Nephron (organoid): ENCODE measurements around the gene DLG5.
A peak's percentile ranks its signal among the peaks of the same experiment; 100 is the strongest.

Experiments
- H3K27ac Mint-ChIP-seq, 3 experiments: 2 replicates each; pipeline ENCODE4 v1.8.0; 2020; ENCODE audit warnings: mixed read lengths in 3 of 3, mild to moderate bottlenecking in 2 of 3, moderate library complexity in 1 of 3
- H3K27me3 Mint-ChIP-seq: 2 replicates; pipeline ENCODE4 v1.8.0; 2021; ENCODE audit warnings: low read depth, mild to moderate bottlenecking, moderate library complexity, mixed read lengths
- H3K36me3 Mint-ChIP-seq: 2 replicates; pipeline ENCODE4 v1.8.0; 2020; ENCODE audit warnings: low read depth, mixed read lengths
- H3K4me1 Mint-ChIP-seq: 2 replicates; pipeline ENCODE4 v1.8.0; 2020; ENCODE audit warnings: mixed read lengths
- H3K4me3 Mint-ChIP-seq, 3 experiments: 2 replicates each; pipeline ENCODE4 v1.8.0; 2020; ENCODE audit warnings: mild to moderate bottlenecking in 3 of 3, mixed read lengths in 3 of 3, moderate library complexity in 2 of 3
- H3K9me3 Mint-ChIP-seq: 2 replicates; pipeline ENCODE4 v1.8.0; 2020; ENCODE audit warnings: mixed read lengths
- CTCF ChIP-seq, 3 experiments: fragments of 200-600 bp; sonication (generic); IDR thresholded peaks; one replicate each; pipeline ENCODE4 v1.5.0; 2021; ENCODE audit warnings: antibody characterized with exemption in 3 of 3; ENCODE audit not compliant: unreplicated experiment in 3 of 3

DLG5 gene

GRCh38 chr10:77972148-77972547 is 45.6 kb upstream of the DLG5 start:
- Mint-ChIP-seq H3K9me3 (no peaks in the 10 kb centered on the region), H3K27ac (peak overlapping the region in 1 of 3 experiments; percentile 59), H3K36me3 (peaks cover 13% of the 10 kb centered on the region), H3K4me3 (no peak overlapping the region), H3K4me1 (peaks cover 31% of the 10 kb centered on the region), H3K27me3 (no peaks in the 10 kb centered on the region)
- no peak for TF ChIP-seq CTCF (IDR thresholded peaks at IDR 0.05; ENCODE audit: unreplicated experiment in 3 of 3)

GRCh38 chr10:77971804-77972144 is 45.2 kb upstream of the DLG5 start:
- Mint-ChIP-seq H3K4me3 (no peak overlapping the region), H3K27me3 (no peaks in the 10 kb centered on the region), H3K27ac (peak overlapping the region in 2 of 3 experiments; percentile 88 to 92), H3K4me1 (peaks cover 31% of the 10 kb centered on the region), H3K9me3 (no peaks in the 10 kb centered on the region), H3K36me3 (peaks cover 12% of the 10 kb centered on the region)
- TF ChIP-seq CTCF (IDR thresholded peaks at IDR 0.05; ENCODE audit: unreplicated experiment in 3 of 3) = no peak

GRCh38 chr10:77970869-77971803 is 44.6 kb upstream of the DLG5 start:
- no peaks in the 10 kb centered on the region for H3K27me3 Mint-ChIP-seq
- H3K27ac Mint-ChIP-seq = peak overlapping the region; percentile 85 to 92 (median 88)
- no peak overlapping the region for H3K4me3 Mint-ChIP-seq
- peaks cover 31% of the 10 kb centered on the region for H3K4me1 Mint-ChIP-seq
- H3K36me3 Mint-ChIP-seq = peaks cover 8% of the 10 kb centered on the region
- no peak for TF ChIP-seq CTCF (IDR thresholded peaks at IDR 0.05; ENCODE audit: unreplicated experiment in 3 of 3)
- H3K9me3 Mint-ChIP-seq = no peaks in the 10 kb centered on the region

- TF ChIP-seq CTCF (IDR thresholded peaks at IDR 0.05; ENCODE audit: unreplicated experiment in 3 of 3) = no peak
- Mint-ChIP-seq H3K36me3 (peaks cover 7% of the 10 kb centered on the region), H3K4me1 (peaks cover 24% of the 10 kb centered on the region), H3K27me3 (no peaks in the 10 kb centered on the region), H3K27ac (peak overlapping the region; percentile 75 to 96 (median 83)), H3K4me3 (no peak overlapping the region), H3K9me3 (peaks cover 5% of the 10 kb centered on the region)
Observed at GRCh38 chr10:77969114-77969513, 42.6 kb upstream of the DLG5 start.

- no peak for TF ChIP-seq CTCF (IDR thresholded peaks at IDR 0.05; ENCODE audit: unreplicated experiment in 3 of 3)
- H3K27ac Mint-ChIP-seq = peak overlapping the region; percentile 80 to 96 (median 86)
- peaks cover 7% of the 10 kb centered on the region for H3K36me3 Mint-ChIP-seq
- no peaks in the 10 kb centered on the region for H3K27me3 Mint-ChIP-seq
- H3K4me1 Mint-ChIP-seq = peaks cover 24% of the 10 kb centered on the region
- peak overlapping the region in 2 of 3 experiments; percentile 3 to 11 for H3K4me3 Mint-ChIP-seq
- H3K9me3 Mint-ChIP-seq = peaks cover 10% of the 10 kb centered on the region
Observed at GRCh38 chr10:77967611-77968022, 41.1 kb upstream of the DLG5 start.

GRCh38 chr10:77965294-77965693 is 38.7 kb upstream of the DLG5 start:
- no peaks in the 10 kb centered on the region for H3K27me3 Mint-ChIP-seq
- H3K36me3 Mint-ChIP-seq = peaks cover 4% of the 10 kb centered on the region
- no peak for TF ChIP-seq CTCF (IDR thresholded peaks at IDR 0.05; ENCODE audit: unreplicated experiment in 3 of 3)
- peaks cover 17% of the 10 kb centered on the region for H3K4me1 Mint-ChIP-seq
- H3K27ac Mint-ChIP-seq = peak overlapping the region in 1 of 3 experiments; percentile 36
- H3K9me3 Mint-ChIP-seq = peaks cover 14% of the 10 kb centered on the region
- no peak overlapping the region for H3K4me3 Mint-ChIP-seq
